Activated B cell treated with CpG ODN at 0.5 μM for 24 hours (primary cell): ENCODE measurements around the gene CTNNA2. TPM values are rescaled to one million over a fixed set of nuclear protein-coding genes. Genes with fewer than 3 reads are reported as not detected.

Experiments
- ATAC-seq: fragments of 200-7000 bp; cut with Tn5 transposase; one replicate; pipeline ENCODE4 v1.10.0; 2021; ENCODE audit warnings: low read depth, mild to moderate bottlenecking, moderate library complexity
- CTCF ChIA-PET: fragments of 350-600 bp; sonication (Branson Sonifier 250); formaldehyde crosslinking; loops from one replicate; lab custom pipeline; 2021; ENCODE audit warnings: antibody characterized with exemption; lab: Charles Lee
- POLR2A ChIA-PET: fragments of 350-600 bp; sonication (Branson Sonifier 250); formaldehyde crosslinking; loops from one replicate; lab custom pipeline; 2021; ENCODE audit warnings: antibody characterized with exemption; lab: Charles Lee
- DNase-seq: peaks from one replicate; pipeline ENCODE4 v3.0.0; 2022
- H3K27ac Mint-ChIP-seq: one replicate; pipeline ENCODE4 v1.8.0; 2020; ENCODE audit warnings: mixed read lengths
- H3K27me3 Mint-ChIP-seq: one replicate; pipeline ENCODE4 v1.8.0; 2021; ENCODE audit warnings: mixed read lengths
- H3K36me3 Mint-ChIP-seq: one replicate; pipeline ENCODE4 v1.8.0; 2021; ENCODE audit warnings: low read depth, mixed read lengths
- H3K4me1 Mint-ChIP-seq: one replicate; pipeline ENCODE4 v1.8.0; 2021; ENCODE audit warnings: mixed read lengths
- H3K4me3 Mint-ChIP-seq: one replicate; pipeline ENCODE4 v1.8.0; 2020; ENCODE audit warnings: mild to moderate bottlenecking, mixed read lengths
- H3K9me3 Mint-ChIP-seq: one replicate; pipeline ENCODE4 v1.8.0; 2020; ENCODE audit warnings: mixed read lengths
- CTCF ChIP-seq: fragments of 200-600 bp; IDR thresholded peaks from one replicate; pipeline ENCODE4 v1.8.0; 2022; ENCODE audit warnings: antibody characterized with exemption, mild to moderate bottlenecking
- intact Hi-C: fragments of 100-400 bp; cut with micrococcal nuclease; formaldehyde crosslinking; loops from one replicate; pipeline ENCODE4 v1.15.1; 2024
- total RNA-seq: library from RNA; stranded (reverse); gene quantifications from 2 replicates; pipeline ENCODE4 v1.2.3, GENCODE V29; 2022

CTNNA2 gene
- total RNA-seq, 1 donor from 2014 or later: not detected

DNA sequence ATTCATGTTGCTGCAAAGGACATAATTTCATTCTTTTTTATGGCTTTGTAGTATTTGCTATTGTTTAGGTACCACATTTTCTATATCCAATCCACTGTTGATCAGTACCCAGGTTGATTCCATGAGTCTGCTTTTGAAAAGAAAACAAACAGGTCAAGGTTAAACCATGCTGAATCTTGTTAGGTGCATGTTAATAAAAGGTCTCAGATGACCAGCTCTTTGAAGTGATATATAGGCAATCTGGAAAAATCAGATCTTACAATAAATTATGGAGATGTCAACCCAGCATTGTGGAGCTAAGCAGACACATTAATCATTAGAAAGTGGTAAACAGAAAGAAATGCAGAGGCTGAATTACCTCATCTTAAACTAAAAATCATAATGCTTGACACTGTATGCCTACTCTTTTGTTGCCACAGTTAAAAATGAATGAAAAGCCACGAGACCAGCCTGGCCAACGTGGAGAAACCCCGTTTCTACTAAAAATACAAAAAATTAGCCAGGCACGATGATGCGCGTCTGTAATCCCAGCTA, 246.0 kb downstream of the CTNNA2 start:
- TF ChIP-seq CTCF: no peak
- DNase-seq (no peak), ATAC-seq (no peak)
- Mint-ChIP-seq H3K4me3 (no peak overlapping the region), H3K9me3 (peaks cover 9% of the 10 kb centered on the region), H3K27ac (no peak overlapping the region), H3K36me3 (no peaks in the 10 kb centered on the region), H3K27me3 (no peaks in the 10 kb centered on the region), H3K4me1 (no peaks in the 10 kb centered on the region)
- ChIA-PET POLR2A (no interaction called here), CTCF (no interaction called here)
- intact Hi-C loops: no loop called here

GRCh38 chr2:79770926-79771325, 258.1 kb downstream of the CTNNA2 start:
- no peak for DNase-seq
- H3K4me1 Mint-ChIP-seq: no peaks in the 10 kb centered on the region
- no peaks in the 10 kb centered on the region for H3K9me3 Mint-ChIP-seq
- ChIA-PET CTCF (no interaction called here), POLR2A (no interaction called here)
- no peaks in the 10 kb centered on the region for H3K27me3 Mint-ChIP-seq
- ATAC-seq: no peak
- H3K36me3 Mint-ChIP-seq: no peaks in the 10 kb centered on the region
- TF ChIP-seq CTCF: no peak
- H3K4me3 Mint-ChIP-seq: no peak overlapping the region
- no peak overlapping the region for H3K27ac Mint-ChIP-seq
- intact Hi-C loops: no loop called here

DNA sequence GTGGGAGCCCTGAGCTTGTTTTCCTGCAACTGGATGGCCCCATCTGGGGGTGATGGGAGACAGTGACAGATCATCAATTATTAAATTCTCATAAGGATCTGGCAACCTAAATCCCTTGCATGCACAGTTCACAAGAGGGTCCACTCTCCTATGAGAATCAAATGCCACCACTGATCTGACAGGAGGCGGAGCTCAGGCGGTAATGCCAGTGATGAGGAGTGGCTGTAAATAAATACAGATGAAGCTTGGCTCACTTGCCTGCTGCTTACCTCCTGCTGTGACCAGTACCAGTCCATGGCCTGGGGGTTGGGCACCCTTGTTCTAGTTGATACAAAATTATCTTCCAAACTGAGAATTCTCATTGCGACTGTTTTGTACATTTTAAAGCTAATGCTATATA, 258.6 kb downstream of the CTNNA2 start:
- Mint-ChIP-seq H3K4me3 (no peak overlapping the region), H3K27me3 (no peaks in the 10 kb centered on the region), H3K4me1 (no peaks in the 10 kb centered on the region), H3K9me3 (no peaks in the 10 kb centered on the region), H3K36me3 (no peaks in the 10 kb centered on the region), H3K27ac (no peak overlapping the region)
- ChIA-PET POLR2A (no interaction called here), CTCF (no interaction called here)
- DNase-seq (no peak), ATAC-seq (no peak)
- TF ChIP-seq CTCF: no peak
- intact Hi-C loops: no loop called here

DNA sequence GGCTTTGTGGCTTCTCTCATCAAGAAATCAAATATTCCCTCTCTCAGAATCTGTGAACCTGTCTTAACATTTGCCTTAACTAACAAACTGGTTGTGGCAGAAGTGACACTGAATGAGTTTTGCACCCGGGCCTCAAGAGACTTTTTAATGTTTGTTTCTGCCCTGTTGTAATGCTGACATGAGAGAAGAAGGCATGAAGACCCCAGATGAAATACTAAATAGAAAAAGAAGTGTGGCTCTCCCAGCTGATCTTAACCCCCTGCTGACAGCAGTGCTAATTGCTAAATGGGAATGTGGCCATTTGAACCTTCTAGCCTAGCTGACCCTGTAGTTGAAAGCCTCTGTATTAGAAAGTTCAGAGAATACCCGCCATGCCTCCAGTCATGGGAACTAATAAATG, 261.2 kb downstream of the CTNNA2 start:
- ChIA-PET CTCF (no interaction called here), POLR2A (no interaction called here)
- no peaks in the 10 kb centered on the region for H3K9me3 Mint-ChIP-seq

GRCh38 chr2:79776461-79776860, 263.6 kb downstream of the CTNNA2 start:
- H3K27ac Mint-ChIP-seq: no peak overlapping the region
- CTCF ChIA-PET: no interaction called here
- H3K4me1 Mint-ChIP-seq: no peaks in the 10 kb centered on the region
- POLR2A ChIA-PET: no interaction called here
- DNase-seq (no peak), ATAC-seq (no peak)
- intact Hi-C loops: no loop called here
- H3K9me3 Mint-ChIP-seq: no peaks in the 10 kb centered on the region
- H3K4me3 Mint-ChIP-seq: no peak overlapping the region
- no peaks in the 10 kb centered on the region for H3K36me3 Mint-ChIP-seq
- H3K27me3 Mint-ChIP-seq: no peaks in the 10 kb centered on the region
- TF ChIP-seq CTCF: no peak

More for the DNA sequence above, 261.2 kb downstream of the CTNNA2 start:
- Mint-ChIP-seq H3K27me3 (no peaks in the 10 kb centered on the region), H3K4me1 (no peaks in the 10 kb centered on the region), H3K27ac (no peak overlapping the region), H3K36me3 (no peaks in the 10 kb centered on the region), H3K4me3 (no peak overlapping the region)
- no peak for TF ChIP-seq CTCF
- intact Hi-C loops: no loop called here
- ATAC-seq (no peak), DNase-seq (no peak)
